Kidney capillary endothelial cell (primary cell): ENCODE results near the gene ATG12.

Experiments
- DNase-seq: peaks from one replicate; pipeline ENCODE4 v3.0.0-alpha.2; 2018; ENCODE audit warnings: low spot score

ATG12 gene

DNA sequence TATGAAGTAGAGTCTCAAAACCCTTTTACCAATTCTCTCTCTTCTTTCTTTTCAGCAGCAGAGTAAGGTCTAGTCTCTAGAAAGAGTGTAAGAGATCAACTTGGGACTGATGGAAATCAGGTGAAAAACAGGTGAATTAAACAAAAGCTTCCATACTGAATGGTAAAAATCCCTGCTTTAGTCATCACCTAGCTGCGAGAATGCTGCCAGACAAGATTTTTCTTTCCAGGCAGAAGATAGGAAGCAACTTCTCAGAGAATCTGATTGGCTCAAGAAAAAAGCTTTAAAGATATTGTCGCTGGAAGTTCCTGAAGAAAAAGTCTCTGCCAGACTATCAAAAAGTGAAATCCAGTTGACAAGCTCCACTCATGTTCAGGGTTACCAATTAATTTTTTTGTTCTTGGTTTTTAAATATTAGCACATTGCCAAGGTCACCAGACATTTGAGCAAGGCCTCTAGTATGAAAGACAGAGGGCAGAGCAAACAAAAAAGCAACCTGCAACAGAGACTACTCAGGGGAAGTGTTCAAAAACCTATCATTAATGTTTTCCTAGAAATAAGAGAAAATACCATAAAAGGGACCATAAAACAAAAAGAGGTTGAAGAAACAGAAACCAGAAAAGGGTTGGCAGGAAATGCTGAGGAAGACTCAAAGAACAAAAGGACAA, 34.2 kb downstream of the ATG12 start:
- no peak for DNase-seq

DNA sequence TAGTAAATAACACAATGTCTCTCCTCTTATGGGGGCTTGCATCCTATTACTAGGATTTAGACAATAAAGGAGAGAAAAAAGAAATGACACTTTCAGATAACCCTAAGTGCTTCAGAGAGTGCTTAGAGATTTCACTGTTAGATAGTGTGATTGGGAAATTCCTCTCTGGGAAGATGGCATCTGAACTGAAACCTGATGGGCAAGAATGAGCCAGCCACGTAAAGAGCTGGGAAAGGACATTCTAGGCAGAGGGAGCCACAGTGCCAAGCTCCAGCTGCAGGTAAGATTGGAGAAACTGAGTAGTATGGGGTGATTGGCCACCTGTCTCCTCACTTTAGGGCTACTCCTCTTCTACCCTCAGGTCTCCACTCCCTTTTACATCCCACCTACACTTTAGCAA, 39.4 kb downstream of the ATG12 start:
- DNase-seq: no peak

DNA sequence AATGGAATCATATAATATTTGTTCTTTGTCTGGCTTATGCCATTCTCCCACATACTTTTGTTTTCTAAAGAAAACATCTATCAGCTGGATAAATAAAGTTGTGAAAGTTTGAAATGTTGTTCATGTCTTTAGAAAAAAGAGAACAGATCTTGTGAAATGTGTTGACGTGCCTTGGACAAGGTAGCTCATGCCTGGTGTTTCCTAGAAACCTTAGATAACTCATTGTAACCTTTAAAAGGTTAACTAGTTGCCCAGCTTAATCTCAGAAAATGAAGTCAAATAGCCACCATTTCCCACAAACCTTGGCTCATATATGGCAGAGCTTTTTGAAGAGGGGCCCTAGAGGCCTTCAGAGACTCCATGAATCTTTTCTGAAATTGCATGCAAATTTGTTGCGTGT, 40.2 kb downstream of the ATG12 start:
- no peak for DNase-seq

DNA sequence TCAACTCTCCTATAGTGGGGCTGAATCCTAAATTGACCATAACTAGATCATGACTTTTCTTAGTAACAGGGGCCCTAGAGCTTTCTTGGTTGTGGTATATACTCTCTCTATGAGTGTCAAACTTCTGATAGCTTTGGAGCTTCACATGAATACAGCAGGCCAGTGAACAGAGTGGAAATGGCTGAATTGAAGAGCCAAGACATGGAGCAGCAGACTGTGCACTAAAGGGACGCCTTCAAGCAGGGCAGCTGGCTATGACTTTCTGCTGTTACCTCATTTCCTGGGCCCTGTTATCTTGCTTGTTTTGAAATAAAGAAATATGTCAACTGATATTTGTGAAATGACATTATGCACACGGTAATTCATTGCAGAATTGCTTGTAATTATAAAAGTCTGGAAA, 41.3 kb downstream of the ATG12 start:
- DNase-seq: no peak

DNA sequence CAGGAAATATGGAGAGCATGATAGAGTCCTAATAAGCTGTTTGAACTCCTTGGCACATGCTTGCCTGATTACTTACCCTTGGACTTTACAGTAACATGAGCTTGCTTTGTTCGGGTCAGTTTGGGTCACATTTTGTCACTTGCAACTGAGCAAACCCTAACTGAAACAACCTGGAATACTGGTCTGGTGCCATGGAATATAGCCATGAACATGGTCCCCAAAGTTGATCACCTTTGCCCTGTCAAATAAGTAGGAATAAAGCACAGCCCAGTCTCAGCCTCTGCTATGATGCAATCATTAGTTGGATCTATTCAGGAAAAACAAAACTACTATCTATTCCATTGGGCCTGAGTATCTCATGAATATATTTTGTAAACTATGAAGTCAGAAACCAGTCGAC, 43.1 kb downstream of the ATG12 start:
- DNase-seq: no peak

DNA sequence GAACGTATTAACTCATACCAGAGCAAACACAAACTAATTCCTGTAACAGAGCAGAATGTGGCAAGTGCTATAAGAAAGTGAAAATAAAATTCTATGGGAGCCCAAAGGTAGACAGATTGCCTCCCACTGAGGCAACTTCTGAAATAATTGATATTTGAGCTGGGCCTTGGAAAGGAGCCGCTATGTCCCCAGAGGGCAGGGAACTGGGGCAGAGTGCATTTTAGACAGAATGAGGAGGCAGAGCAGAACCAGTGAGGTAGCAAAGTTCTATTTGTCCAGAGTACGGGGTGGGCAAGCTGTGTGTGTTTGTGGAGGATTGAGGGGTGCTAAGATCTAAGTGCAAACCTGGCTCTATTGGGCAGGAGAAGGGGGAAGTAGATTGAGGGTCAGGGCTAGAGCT, 44.7 kb downstream of the ATG12 start:
- no peak for DNase-seq

DNA sequence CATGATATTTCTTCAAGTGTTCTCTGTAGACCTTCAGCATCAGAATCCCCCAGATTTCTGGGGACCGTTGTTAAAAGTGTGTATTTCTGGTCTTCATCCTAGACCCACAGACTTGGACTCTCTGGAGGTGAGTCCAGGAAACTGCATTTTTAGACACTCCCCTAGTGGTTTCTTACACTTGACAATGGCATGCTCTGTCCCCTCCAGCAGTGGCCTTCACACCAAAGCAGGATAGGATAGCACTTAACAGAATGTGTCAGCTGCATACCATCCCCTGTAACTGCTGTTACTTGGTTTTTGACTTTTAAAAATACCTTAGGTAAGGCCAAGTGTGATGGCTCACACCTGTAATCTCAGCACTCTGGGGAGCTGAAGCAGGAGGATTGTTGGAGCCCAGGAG, 45.7 kb downstream of the ATG12 start:
- no peak for DNase-seq

DNA sequence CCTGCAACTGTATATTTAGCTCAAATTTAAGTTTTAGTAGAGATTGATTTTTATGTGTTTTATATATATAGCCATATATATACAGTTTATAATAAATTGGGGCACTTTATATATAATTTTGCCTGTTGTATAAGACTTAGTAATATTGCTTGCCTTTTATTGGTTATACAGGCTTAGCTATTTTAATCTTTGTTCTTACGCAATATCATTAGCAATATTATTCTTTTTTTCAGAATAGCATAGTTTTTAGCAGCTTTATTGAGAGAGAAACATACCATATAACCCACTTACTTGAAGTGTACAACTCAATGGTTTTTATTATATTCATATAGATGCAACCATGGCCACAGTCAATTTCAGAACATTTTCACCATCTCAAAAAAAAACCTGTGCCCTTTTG, 52.9 kb downstream of the ATG12 start:
- DNase-seq: no peak

DNA sequence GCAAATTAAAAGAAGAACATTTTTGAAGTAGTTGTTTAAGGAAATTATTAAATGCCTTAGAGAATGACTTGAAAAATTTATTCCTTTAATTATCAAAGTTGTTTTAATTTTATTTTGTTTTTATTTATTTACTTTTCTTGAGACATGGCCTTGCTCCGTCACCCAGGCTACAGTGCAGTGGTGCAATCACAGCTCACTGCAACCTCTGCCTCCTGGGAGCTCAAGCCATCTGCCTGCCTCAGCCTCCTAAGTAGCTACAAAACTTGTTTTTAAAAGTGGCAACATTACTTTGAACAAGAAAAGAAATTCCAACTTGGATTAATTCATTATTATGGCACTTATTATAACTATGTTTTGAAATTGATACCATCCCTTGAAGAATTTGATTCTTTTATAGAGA, 53.9 kb downstream of the ATG12 start:
- DNase-seq: no peak

DNA sequence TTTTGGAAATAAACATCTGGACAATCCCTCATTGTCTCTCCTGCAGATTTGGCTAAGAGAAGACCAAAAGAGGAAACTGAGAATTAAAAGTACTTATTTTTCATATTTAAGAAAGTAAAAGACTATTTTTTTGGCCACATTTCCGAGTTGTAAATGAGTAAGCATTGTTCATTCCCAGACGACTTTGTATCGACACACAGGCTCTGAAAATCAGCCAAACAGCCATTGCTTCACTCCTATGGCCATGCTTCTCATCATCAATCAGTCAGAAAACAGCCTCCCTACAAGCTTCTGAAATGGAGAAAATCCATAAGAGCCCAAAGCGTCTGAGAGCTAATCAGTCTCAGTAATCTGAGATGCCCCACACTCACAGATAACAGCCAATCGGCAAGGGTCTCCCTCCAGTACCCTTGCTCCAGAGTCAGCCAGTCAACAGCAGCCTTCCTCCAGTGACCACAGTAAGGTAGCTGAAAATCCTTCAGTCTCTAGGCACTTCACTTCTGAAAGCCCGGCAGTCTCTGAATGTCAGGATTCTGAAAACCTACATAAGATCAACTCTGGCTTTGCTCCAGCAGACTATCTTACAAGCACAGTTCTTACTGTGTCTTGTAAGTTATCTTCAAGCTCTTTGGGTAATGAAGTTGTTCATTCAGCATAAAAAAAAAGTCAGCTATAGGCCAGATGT, 55.8 kb downstream of the ATG12 start:
- DNase-seq: no peak

DNA sequence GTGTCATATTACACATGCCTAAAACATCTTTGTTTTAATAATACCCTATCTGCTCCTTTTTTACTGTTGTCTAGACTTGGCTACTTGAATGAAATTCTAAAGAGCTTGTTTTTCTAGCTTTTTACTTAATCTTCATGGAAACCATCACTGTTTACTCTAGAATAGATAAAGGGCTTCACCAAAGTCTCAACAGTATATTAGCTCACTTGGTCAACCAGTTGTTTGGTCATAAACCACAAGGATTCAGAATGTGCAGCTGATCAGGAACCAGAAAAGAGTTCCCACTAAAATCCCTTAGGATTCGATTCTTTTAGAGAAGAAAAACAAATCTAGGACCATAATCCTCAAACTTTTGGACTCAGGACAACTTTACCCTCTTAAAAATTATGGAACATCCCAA, 62.9 kb downstream of the ATG12 start:
- DNase-seq: no peak
